ENCODE data around the gene ALG1.
A peak's percentile ranks its signal among the peaks of the same experiment; 100 is the strongest.
"Not testable (repeated sequence)": the region's sequence is repeated elsewhere in the genome, so short reads cannot be mapped to it uniquely, and the experiment has no call there.

Gene ALG1

GRCh38 chr16:5097061-5097469 lies 25.4 kb downstream of the ALG1 start:
- DNase-seq (ENCODE audit: low read depth in 2 of 3, low spot score in 1 of 3) = peak; percentile 12 to 15 (median 12)

- DNase-seq (ENCODE audit: low read depth in 2 of 3, low spot score in 1 of 3) = peak; percentile 94 to 96 (median 95)
Measured at GRCh38 chr16:5097470-5098220, 26.0 kb downstream of the ALG1 start, which contains the start of gene EEF2KMT. EEF2KMT (minus strand) TSS chr16:5097795; CDS start chr16:5097739, 56 bp downstream.

GRCh38 chr16:5098221-5099159 lies 26.8 kb downstream of the ALG1 start:
- peak; percentile 48 to 62 (median 50) for DNase-seq (ENCODE audit: low read depth in 2 of 3, low spot score in 1 of 3)

GRCh38 chr16:5099174-5099573 lies 27.5 kb downstream of the ALG1 start:
- not testable (repeated sequence) for DNase-seq (ENCODE audit: low read depth in 2 of 3, low spot score in 1 of 3)

GRCh38 chr16:5103296-5104032 lies 31.8 kb downstream of the ALG1 start:
- DNase-seq (ENCODE audit: low read depth in 2 of 3, low spot score in 1 of 3) = not testable (repeated sequence)

GRCh38 chr16:5105039-5105438 lies 33.4 kb downstream of the ALG1 start:
- DNase-seq (ENCODE audit: low read depth in 2 of 3, low spot score in 1 of 3) = not testable (repeated sequence)

- DNase-seq (ENCODE audit: low read depth in 2 of 3, low spot score in 1 of 3) = no peak
Measured at GRCh38 chr16:5108505-5109158, 37.0 kb downstream of the ALG1 start.

- DNase-seq (ENCODE audit: low read depth in 2 of 3, low spot score in 1 of 3) = not testable (repeated sequence)
Measured at GRCh38 chr16:5110933-5111332, 39.3 kb downstream of the ALG1 start.

- DNase-seq (ENCODE audit: low read depth in 2 of 3, low spot score in 1 of 3) = not testable (repeated sequence)
Measured at GRCh38 chr16:5116780-5117295, 45.2 kb downstream of the ALG1 start.

GRCh38 chr16:5117300-5118087 lies 45.9 kb downstream of the ALG1 start:
- peak in 2 of 3 donors; percentile 8 to 12 for DNase-seq (ENCODE audit: low read depth in 2 of 3, low spot score in 1 of 3)

GRCh38 chr16:5131467-5132004 lies 59.9 kb downstream of the ALG1 start:
- not testable (repeated sequence) for DNase-seq (ENCODE audit: low read depth in 2 of 3, low spot score in 1 of 3)

GRCh38 chr16:5132915-5133600 lies 61.4 kb downstream of the ALG1 start:
- DNase-seq (ENCODE audit: low read depth in 2 of 3, low spot score in 1 of 3) = not testable (repeated sequence)

- DNase-seq (ENCODE audit: low read depth in 2 of 3, low spot score in 1 of 3) = not testable (repeated sequence)
Measured at GRCh38 chr16:5134739-5135452, 63.3 kb downstream of the ALG1 start.
